ENCODE data around the gene PEX12. TPM values are rescaled to one million over a fixed set of nuclear protein-coding genes. Genes with fewer than 3 reads are reported as not detected.

PEX12 gene
- 4.7 and 6.7 TPM in 2 replicates for total RNA-seq

DNA sequence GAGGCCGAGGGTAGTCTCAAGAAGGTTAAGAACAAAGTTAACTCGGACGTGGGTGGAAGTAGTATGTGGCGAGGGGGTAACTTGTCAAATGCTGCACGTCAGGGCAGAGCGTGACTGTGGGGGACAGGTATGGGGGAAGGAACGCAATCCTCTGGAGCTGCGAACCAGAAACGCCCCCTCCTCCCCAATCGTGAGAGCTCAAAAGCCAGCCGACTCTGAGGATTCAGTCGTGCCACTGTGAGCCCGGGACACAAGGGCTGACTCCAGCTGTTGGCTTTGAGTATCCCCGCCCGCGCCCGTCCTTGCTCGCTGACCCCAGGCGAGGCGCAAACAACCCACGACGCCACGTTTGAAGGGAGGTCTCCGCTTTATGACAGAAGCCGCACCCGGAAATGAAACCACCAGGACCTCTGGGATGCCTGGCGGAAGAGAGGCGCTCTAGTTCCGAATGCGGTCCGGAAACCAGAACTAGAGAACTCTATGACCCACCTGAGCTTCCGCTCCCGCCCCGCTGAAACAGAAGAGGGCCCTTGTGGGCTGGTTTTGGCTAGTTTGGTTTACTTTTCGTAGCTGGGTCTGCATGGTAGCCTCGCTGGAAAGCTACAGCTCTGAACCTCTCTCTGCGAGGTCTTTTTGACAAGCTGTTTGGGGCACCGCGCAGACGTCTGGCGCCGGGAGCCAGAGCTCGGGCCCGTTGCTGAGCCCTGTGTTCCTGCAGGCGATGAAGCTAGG lies at the start of gene PEX12:
Gene PEX12 (minus strand): TSS at position 375 of the 732 bp plus-strand sequence. CDS start 550 bp downstream, outside the sequence.

DNA sequence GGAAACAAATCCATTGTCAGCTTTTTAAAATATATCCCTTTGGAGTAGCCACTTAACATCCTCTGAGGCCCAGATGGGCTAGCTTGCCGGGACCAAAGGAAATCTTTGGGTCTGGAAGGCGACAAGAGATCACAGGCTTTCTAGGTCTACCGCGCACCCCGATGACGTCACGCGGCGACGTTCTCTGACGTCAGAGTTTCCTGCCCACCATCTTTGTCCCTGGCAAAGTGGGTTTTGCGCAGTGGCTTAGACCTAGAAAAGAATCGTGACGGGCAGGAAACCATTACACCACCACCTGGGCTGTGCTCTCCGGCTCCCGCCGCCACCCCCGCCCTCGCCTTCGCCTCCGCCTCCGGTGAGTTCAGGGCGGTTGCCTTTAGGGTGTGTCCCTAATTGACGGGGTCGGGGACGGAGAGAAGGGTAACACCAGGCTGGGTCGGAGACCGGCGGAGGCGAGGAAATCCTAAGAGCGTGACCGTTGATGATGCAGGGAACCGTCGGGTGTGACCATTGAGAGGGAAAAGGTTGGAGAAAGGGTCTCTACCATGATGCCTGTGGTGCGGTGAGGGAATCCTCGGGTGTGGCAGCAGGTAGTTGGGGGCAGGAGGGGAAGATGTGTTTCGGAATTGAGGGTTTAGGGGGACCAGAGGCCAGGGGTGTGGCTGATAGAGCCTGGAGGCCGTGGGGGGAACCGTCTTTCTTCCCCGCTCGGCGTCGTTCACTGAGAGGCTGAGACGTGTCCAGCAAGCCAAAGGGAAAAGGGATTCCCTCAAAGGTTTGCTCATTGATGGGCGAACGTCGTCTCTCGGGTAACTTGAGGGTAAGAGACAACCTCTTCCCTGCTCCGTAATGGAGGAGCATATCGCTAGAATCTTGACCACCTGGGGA lies 8.9 kb upstream of the PEX12 start, which contains the start of gene AP2B1:
Gene AP2B1 (plus strand): TSS at position 249 of the 888 bp plus-strand sequence. CDS start 6,709 bp downstream, outside the sequence.

DNA sequence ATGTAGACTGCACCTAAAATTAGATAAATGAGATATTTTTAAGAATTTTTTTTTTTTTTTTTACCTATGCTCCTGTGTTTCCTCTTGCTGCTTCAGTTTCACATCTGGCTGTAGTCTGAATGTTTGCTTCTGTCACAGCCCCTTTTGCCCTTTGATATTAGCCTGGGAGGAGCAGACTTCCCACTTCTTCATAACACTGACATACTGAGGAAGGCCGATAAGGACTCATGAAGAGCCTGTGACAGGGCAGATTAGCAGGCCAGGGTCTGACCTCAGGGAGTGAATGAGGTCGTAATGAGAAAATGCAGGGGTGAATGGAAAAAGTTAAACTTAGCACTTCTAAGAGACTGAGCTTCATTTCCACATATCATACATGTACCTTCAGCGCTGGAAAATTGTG lies 17.7 kb downstream of the PEX12 start, which contains the start of gene SLFN14:
Gene SLFN14 (minus strand): TSS at position 117 of the 400 bp plus-strand sequence. CDS start 2,757 bp downstream, outside the sequence.

DNA sequence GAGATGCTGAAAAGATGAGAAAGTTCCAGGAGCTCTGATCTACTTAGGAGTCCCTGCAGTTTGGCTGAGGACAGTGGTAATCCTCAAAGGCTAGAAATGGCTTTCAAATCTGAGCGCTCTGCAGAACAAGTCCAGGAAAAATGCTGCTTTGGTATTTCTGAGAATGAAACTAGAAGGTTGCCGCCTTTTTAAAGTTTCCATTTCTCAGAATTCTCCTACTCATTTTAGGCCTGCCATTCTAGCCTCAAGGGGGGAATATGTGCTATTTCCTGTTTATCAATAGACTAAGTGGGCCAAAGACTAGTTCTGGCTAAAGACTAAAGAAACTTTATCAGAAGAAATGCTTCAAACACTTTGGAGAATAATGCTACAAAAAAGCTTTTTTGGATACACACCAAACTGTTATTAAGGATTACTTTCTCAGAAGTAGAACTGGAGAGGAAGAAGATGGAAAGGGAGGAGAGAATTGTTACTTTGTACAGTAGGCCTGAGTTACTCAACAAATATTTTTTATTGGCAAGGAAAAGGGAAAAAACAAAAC lies 40.7 kb downstream of the PEX12 start, which contains the start of gene SLFN12L:
Gene SLFN12L (minus strand): TSS at position 78 of the 541 bp plus-strand sequence. CDS start 15,314 bp downstream, outside the sequence.

Other genes with a start within 250 kb of the PEX12 start
- 36.2 and 64.8 TPM in 2 replicates for gene SLFN11, start 204.9 kb downstream of the PEX12 start, total RNA-seq
- gene SLFN12, start 146.1 kb downstream of the PEX12 start, total RNA-seq: 13.7 and 14.8 TPM in 2 replicates
- 1.8 and 2.6 TPM in 2 replicates for gene SLFN13, start 129.8 kb downstream of the PEX12 start, total RNA-seq
- 0.13 TPM in 1 of 2 replicates, not detected in the other for gene SLFN12L, start 40.9 kb downstream of the PEX12 start, total RNA-seq
- not detected in 2 replicates for gene SLFN14, start 17.8 kb downstream of the PEX12 start, total RNA-seq
- gene AP2B1, start 8.8 kb upstream of the PEX12 start, total RNA-seq: 80.9 and 86.1 TPM in 2 replicates
- gene RASL10B, start 153.1 kb upstream of the PEX12 start, total RNA-seq: 4.0 and 11.3 TPM in 2 replicates
- not detected in 2 replicates for gene GAS2L2, start 174.7 kb upstream of the PEX12 start, total RNA-seq
- not detected in 2 replicates for gene C17orf50, start 182.3 kb upstream of the PEX12 start, total RNA-seq
- gene MMP28, start 217.1 kb upstream of the PEX12 start, total RNA-seq: 0.13 TPM in 1 of 2 replicates, not detected in the other
- 25.0 and 40.4 TPM in 2 replicates for gene TAF15, start 230.9 kb upstream of the PEX12 start, total RNA-seq

Data from epithelial cell of alveolus of lung (primary cell).